HepG2 (cell line): Measurements from ENCODE around the gene CA10. TPM values are rescaled to one million over a fixed set of nuclear protein-coding genes. Genes with fewer than 3 reads are reported as not detected.

ENCODE experiments used
- DR1 ChIP-seq: sonication (generic); formaldehyde crosslinking; IDR thresholded peaks from 2 replicates; pipeline ENCODE4 v1.8.0; 2021; ENCODE audit warnings: mild to moderate bottlenecking, missing genetic modification reagents, inconsistent platforms
- GABPA ChIP-seq, 2 experiments: IDR thresholded peaks; 2 replicates each; pipeline ENCODE4 v1.6.1; 2011 to 2016; ENCODE audit warnings: low read depth in 2 of 2, low read length in 1 of 2, missing biosample characterization in 1 of 2, missing genetic modification characterization in 1 of 2
- GMEB2 ChIP-seq: IDR thresholded peaks from 2 replicates; pipeline ENCODE4 v1.6.1; 2016; ENCODE audit warnings: missing biosample characterization, missing genetic modification reagents, low read depth
- GTF3A ChIP-seq: sonication (generic); formaldehyde crosslinking; conservative IDR thresholded peaks from 2 replicates; pipeline ENCODE4 v1.4.0; 2020; ENCODE audit warnings: mild to moderate bottlenecking, missing genetic modification reagents
- HNF4A ChIP-seq: sonication (generic); formaldehyde crosslinking; IDR thresholded peaks from 2 replicates; pipeline ENCODE4 v1.4.0; 2020; ENCODE audit warnings: missing genetic modification reagents
- KLF11 ChIP-seq: IDR thresholded peaks from 2 replicates; pipeline ENCODE4 v1.6.1; 2016; ENCODE audit warnings: missing compliant biosample characterization
- NONO ChIP-seq, 2 experiments: fragments of 450-650 bp in 1 of 2; sonication (generic) in 1 of 2; formaldehyde crosslinking in 1 of 2; IDR thresholded peaks in 1 of 2; conservative IDR thresholded peaks in 1 of 2; 2 replicates each; pipeline versions ENCODE4 v1.6.1 to v1.8.0; 2017 to 2022; ENCODE audit warnings: mild to moderate bottlenecking in 1 of 2, missing genetic modification reagents in 1 of 2, moderate library complexity in 1 of 2
- SOX5 ChIP-seq: IDR thresholded peaks from 2 replicates; pipeline ENCODE4 v1.6.1; 2016; ENCODE audit warnings: borderline replicate concordance
- STAT5B ChIP-seq: sonication (generic); formaldehyde crosslinking; IDR thresholded peaks from 2 replicates; pipeline ENCODE4 v1.4.0; 2020; ENCODE audit warnings: missing genetic modification reagents
- TBX2 ChIP-seq: sonication (generic); formaldehyde crosslinking; IDR thresholded peaks from 2 replicates; pipeline ENCODE4 v1.5.0; 2020; ENCODE audit warnings: missing genetic modification reagents, mild to moderate bottlenecking, borderline replicate concordance
- ZNF101 ChIP-seq: sonication (generic); formaldehyde crosslinking; IDR thresholded peaks from 2 replicates; pipeline ENCODE4 v1.4.0; 2020; ENCODE audit warnings: mild to moderate bottlenecking, low read depth, missing genetic modification reagents, borderline replicate concordance
- ZNF317 ChIP-seq: sonication (generic); formaldehyde crosslinking; IDR thresholded peaks from 2 replicates; pipeline ENCODE4 v1.5.0; 2020; ENCODE audit warnings: mild to moderate bottlenecking, missing genetic modification reagents
- ZNF354B ChIP-seq: sonication (generic); formaldehyde crosslinking; IDR thresholded peaks from 2 replicates; pipeline ENCODE4 v1.8.0; 2022; ENCODE audit warnings: mild to moderate bottlenecking, missing genetic modification reagents
- ZNF513 ChIP-seq: sonication (generic); formaldehyde crosslinking; conservative IDR thresholded peaks from 2 replicates; pipeline ENCODE4 v1.5.0; 2020; ENCODE audit warnings: missing genetic modification reagents
- ZNF550 ChIP-seq: sonication (generic); formaldehyde crosslinking; IDR thresholded peaks from 2 replicates; pipeline ENCODE4 v1.4.0; 2020; ENCODE audit warnings: mild to moderate bottlenecking, missing genetic modification reagents, borderline replicate concordance
- ZNF567 ChIP-seq: sonication (generic); formaldehyde crosslinking; IDR thresholded peaks from 2 replicates; pipeline ENCODE4 v1.8.1; 2023; ENCODE audit warnings: mild to moderate bottlenecking, missing genetic modification reagents, borderline replicate concordance
- ZNF644 ChIP-seq: IDR thresholded peaks from 2 replicates; pipeline ENCODE4 v1.6.1; 2016; ENCODE audit warnings: low read depth
- ZNF660 ChIP-seq: sonication (generic); formaldehyde crosslinking; IDR thresholded peaks from 2 replicates; pipeline ENCODE4 v1.5.1; 2020; ENCODE audit warnings: mild to moderate bottlenecking, low read depth, missing genetic modification reagents, borderline replicate concordance
- ZNF75D ChIP-seq: sonication (generic); formaldehyde crosslinking; IDR thresholded peaks from 2 replicates; pipeline ENCODE4 v1.8.1; 2023; ENCODE audit warnings: missing genetic modification reagents, mild to moderate bottlenecking, borderline replicate concordance
- ZNF772 ChIP-seq: sonication (generic); formaldehyde crosslinking; IDR thresholded peaks from 2 replicates; pipeline ENCODE4 v1.5.0; 2020; ENCODE audit warnings: mild to moderate bottlenecking, missing genetic modification reagents
- ZSCAN20 ChIP-seq: sonication (generic); formaldehyde crosslinking; IDR thresholded peaks from 2 replicates; pipeline ENCODE4 v1.4.0; 2020; ENCODE audit warnings: missing genetic modification reagents, mild to moderate bottlenecking, borderline replicate concordance
- ZSCAN29 ChIP-seq: sonication (generic); formaldehyde crosslinking; conservative IDR thresholded peaks from 2 replicates; pipeline ENCODE4 v1.4.0; 2020; ENCODE audit warnings: mild to moderate bottlenecking, missing genetic modification reagents
- ZSCAN9 ChIP-seq: IDR thresholded peaks from 2 replicates; pipeline ENCODE4 v1.6.1; 2016; ENCODE audit warnings: borderline replicate concordance
- polyA plus RNA-seq, 8 experiments: library from polyadenylated mRNA; depleted of rRNA in 3 of 8; stranded (reverse) in 7 of 8; unstranded in 1 of 8; fragments of >200 nt; fragmentation: Illumina TruSeq in 4 of 8; extraction: Trizol in 4 of 8; gene quantifications; 2 replicates each; pipeline versions ENCODE4 v1.2.1 to v1.2.3, GENCODE V29; 2011 to 2016; ENCODE audit warnings: low read depth in 4 of 8, missing spikeins in 1 of 8, mixed read lengths in 1 of 8; ENCODE audit not compliant: insufficient read depth in 1 of 8
- total RNA-seq, 5 experiments: library from RNA; depleted of rRNA; stranded (reverse); fragments of >200 nt; fragmentation: Illumina TruSeq; extraction: Trizol; gene quantifications; 2 replicates each; pipeline ENCODE4 v1.2.3, GENCODE V29; 2016; ENCODE audit warnings: low read depth in 1 of 5
- TF ChIP-seq, protein P1 (sequence below): IDR thresholded peaks from 2 replicates; pipeline ENCODE4 v1.6.1; 2016; ENCODE audit warnings: low read depth, missing genetic modification reagents, missing compliant biosample characterization

The CA10 gene
- total and polyA plus RNA-seq, 2 of the 13 experiments (the other 11 are each of a cell fraction or from before 2014, with no cell fraction given) = not detected

DNA sequence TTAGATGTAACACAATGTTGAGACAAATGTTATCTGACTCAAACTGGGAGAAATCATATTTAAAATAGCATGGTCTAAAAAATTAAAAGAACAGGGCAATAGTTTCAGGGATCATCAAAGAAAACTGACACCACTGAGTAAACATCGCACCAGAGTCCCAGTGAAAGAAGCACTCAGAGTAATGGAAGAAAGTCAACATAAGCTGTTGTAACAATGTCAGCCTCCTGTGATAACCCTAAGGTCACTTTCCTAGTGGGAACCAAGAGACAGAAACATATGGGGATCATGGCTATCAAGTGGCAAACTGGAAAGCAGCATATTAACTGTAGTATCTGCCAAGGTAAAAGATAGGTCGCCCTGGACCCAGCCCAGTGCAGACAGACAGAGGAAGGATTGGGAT, 160.8 kb downstream of the CA10 start (continued):
- TF ChIP-seq ZNF644 (CRISPR knock-in tag) (peak; percentile 96), HNF4A (CRISPR knock-in tag) (peak; percentile 21), GMEB2 (CRISPR knock-in tag) (no peak), ZNF101 (CRISPR knock-in tag) (no peak), ZNF513 (CRISPR knock-in tag) (no peak), KLF11 (no peak), GABPA (IDR thresholded peaks at IDR 0.05; ENCODE audit: low read depth, low read length) (no peak), GABPA (CRISPR knock-in tag; IDR thresholded peaks at IDR 0.05; ENCODE audit: low read depth) (no peak), GTF3A (CRISPR knock-in tag) (no peak), ZNF550 (CRISPR knock-in tag) (no peak), TBX2 (peak; percentile 63; the same call in 1 of the 2 replicates), NONO (IDR thresholded peaks at IDR 0.05) (no peak), NONO (CRISPR knock-in tag; conservative IDR thresholded peaks at IDR 0.05) (0 out of 2 replicates have a peak, but pooled peaks have one; percentile 29), STAT5B (CRISPR knock-in tag) (no peak), DR1 (CRISPR knock-in tag) (no peak), ZSCAN29 (no peak), ZNF354B (CRISPR knock-in tag) (no peak), ZNF772 (CRISPR knock-in tag) (no peak), ZNF75D (no peak), SOX5 (CRISPR knock-in tag) (peak; percentile 50; the same call in 1 of the 2 replicates), ZSCAN9 (no peak), ZSCAN20 (CRISPR knock-in tag) (no peak), ZNF567 (CRISPR knock-in tag) (no peak), ZNF317 (CRISPR knock-in tag) (no peak), ZNF660 (CRISPR knock-in tag) (no peak)
- TF ChIP-seq, protein P1, sequence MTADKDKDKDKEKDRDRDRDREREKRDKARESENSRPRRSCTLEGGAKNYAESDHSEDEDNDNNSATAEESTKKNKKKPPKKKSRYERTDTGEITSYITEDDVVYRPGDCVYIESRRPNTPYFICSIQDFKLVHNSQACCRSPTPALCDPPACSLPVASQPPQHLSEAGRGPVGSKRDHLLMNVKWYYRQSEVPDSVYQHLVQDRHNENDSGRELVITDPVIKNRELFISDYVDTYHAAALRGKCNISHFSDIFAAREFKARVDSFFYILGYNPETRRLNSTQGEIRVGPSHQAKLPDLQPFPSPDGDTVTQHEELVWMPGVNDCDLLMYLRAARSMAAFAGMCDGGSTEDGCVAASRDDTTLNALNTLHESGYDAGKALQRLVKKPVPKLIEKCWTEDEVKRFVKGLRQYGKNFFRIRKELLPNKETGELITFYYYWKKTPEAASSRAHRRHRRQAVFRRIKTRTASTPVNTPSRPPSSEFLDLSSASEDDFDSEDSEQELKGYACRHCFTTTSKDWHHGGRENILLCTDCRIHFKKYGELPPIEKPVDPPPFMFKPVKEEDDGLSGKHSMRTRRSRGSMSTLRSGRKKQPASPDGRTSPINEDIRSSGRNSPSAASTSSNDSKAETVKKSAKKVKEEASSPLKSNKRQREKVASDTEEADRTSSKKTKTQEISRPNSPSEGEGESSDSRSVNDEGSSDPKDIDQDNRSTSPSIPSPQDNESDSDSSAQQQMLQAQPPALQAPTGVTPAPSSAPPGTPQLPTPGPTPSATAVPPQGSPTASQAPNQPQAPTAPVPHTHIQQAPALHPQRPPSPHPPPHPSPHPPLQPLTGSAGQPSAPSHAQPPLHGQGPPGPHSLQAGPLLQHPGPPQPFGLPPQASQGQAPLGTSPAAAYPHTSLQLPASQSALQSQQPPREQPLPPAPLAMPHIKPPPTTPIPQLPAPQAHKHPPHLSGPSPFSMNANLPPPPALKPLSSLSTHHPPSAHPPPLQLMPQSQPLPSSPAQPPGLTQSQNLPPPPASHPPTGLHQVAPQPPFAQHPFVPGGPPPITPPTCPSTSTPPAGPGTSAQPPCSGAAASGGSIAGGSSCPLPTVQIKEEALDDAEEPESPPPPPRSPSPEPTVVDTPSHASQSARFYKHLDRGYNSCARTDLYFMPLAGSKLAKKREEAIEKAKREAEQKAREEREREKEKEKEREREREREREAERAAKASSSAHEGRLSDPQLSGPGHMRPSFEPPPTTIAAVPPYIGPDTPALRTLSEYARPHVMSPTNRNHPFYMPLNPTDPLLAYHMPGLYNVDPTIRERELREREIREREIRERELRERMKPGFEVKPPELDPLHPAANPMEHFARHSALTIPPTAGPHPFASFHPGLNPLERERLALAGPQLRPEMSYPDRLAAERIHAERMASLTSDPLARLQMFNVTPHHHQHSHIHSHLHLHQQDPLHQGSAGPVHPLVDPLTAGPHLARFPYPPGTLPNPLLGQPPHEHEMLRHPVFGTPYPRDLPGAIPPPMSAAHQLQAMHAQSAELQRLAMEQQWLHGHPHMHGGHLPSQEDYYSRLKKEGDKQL (CRISPR knock-in tag) = no peak
